OCI-LY1 (cell line): ENCODE results near the gene THRAP3.

Experiments used
- EZH2 ChIP-seq: fragments of 200-600 bp; sonication (generic), shearing (Covaris generic); IDR thresholded peaks from 2 replicates; pipeline ENCODE4 v1.8.0; 2017; ENCODE audit warnings: borderline replicate concordance, mixed run types, mild to moderate bottlenecking, antibody characterized with exemption, low read length, moderate library complexity, mixed read lengths
- TF ChIP-seq, protein P1 (sequence below): fragments of 200-600 bp; sonication (generic), shearing (Covaris generic); IDR thresholded peaks from 2 replicates; pipeline ENCODE4 v1.5.1; 2017; ENCODE audit warnings: mild to moderate bottlenecking, antibody characterized with exemption, low read length, moderate library complexity, mixed read lengths

GRCh38 chr1:36342426-36343185 lies 118.4 kb downstream of the THRAP3 start:
- TF ChIP-seq EZH2 = no peak
- TF ChIP-seq, protein P1, sequence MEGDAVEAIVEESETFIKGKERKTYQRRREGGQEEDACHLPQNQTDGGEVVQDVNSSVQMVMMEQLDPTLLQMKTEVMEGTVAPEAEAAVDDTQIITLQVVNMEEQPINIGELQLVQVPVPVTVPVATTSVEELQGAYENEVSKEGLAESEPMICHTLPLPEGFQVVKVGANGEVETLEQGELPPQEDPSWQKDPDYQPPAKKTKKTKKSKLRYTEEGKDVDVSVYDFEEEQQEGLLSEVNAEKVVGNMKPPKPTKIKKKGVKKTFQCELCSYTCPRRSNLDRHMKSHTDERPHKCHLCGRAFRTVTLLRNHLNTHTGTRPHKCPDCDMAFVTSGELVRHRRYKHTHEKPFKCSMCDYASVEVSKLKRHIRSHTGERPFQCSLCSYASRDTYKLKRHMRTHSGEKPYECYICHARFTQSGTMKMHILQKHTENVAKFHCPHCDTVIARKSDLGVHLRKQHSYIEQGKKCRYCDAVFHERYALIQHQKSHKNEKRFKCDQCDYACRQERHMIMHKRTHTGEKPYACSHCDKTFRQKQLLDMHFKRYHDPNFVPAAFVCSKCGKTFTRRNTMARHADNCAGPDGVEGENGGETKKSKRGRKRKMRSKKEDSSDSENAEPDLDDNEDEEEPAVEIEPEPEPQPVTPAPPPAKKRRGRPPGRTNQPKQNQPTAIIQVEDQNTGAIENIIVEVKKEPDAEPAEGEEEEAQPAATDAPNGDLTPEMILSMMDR = peak; percentile 82
